ENCODE results near the gene EFNA4. TPM values are rescaled to one million over a fixed set of nuclear protein-coding genes. Genes with fewer than 3 reads are reported as not detected.

The EFNA4 gene
- total and polyA plus RNA-seq, 2 of the 8 experiments (the other 6 are each of a cell fraction or from before 2014, with no cell fraction given), result 21.9 to 23.9 TPM

GRCh38 chr1:155083865-155084721 lies 20.6 kb downstream of the EFNA4 start (continued):
- TF ChIP-seq E2F6 (IDR thresholded peaks at IDR 0.05) (0 out of 2 replicates have a peak, but pooled peaks have one; percentile 18), BRCA1 (IDR thresholded peaks at IDR 0.05; ENCODE audit: low read depth, low read length) (no peak), SIX5 (IDR thresholded peaks at IDR 0.05; ENCODE audit: low read depth, low read length) (no peak)

Measured in H1 (cell line).